ENCODE results near the gene ITGA2. TPM values are rescaled to one million over a fixed set of nuclear protein-coding genes. Genes with fewer than 3 reads are reported as not detected.

The ITGA2 gene
- polyA plus RNA-seq, 1 donor from 2014 or later, result not detected

- Mint-ChIP-seq H3K27ac (no peak overlapping the region), H3K4me3 (no peak overlapping the region), H3K36me3 (no peaks in the 10 kb centered on the region), H3K9me3 (no peaks in the 10 kb centered on the region), H3K27me3 (peaks cover 8% of the 10 kb centered on the region), H3K4me1 (no peaks in the 10 kb centered on the region)
These were observed 86.9 kb downstream of the ITGA2 start for GRCh38 chr5:53076014-53076583.

GRCh38 chr5:53080271-53080670, 91.1 kb downstream of the ITGA2 start:
- Mint-ChIP-seq H3K4me1 (peaks cover 0 to 2% (median 0%) of the 10 kb centered on the region in 3 donors), H3K9me3 (no peaks in the 10 kb centered on the region), H3K27me3 (peaks cover 14% of the 10 kb centered on the region), H3K27ac (no peak overlapping the region), H3K36me3 (no peaks in the 10 kb centered on the region), H3K4me3 (no peak overlapping the region)

GRCh38 chr5:53083927-53084326, 94.8 kb downstream of the ITGA2 start:
- H3K4me3 Mint-ChIP-seq, result no peak overlapping the region
- peaks cover 0 to 2% (median 0%) of the 10 kb centered on the region in 3 donors for H3K4me1 Mint-ChIP-seq
- no peaks in the 10 kb centered on the region for H3K9me3 Mint-ChIP-seq
- H3K27ac Mint-ChIP-seq, result no peak overlapping the region
- H3K36me3 Mint-ChIP-seq, result no peaks in the 10 kb centered on the region
- peaks cover 10% of the 10 kb centered on the region for H3K27me3 Mint-ChIP-seq

GRCh38 chr5:53084546-53085255, 95.5 kb downstream of the ITGA2 start:
- Mint-ChIP-seq H3K4me3 (no peak overlapping the region), H3K9me3 (no peaks in the 10 kb centered on the region), H3K27ac (no peak overlapping the region), H3K36me3 (no peaks in the 10 kb centered on the region), H3K27me3 (peaks cover 10% of the 10 kb centered on the region), H3K4me1 (peaks cover 2 to 6% (median 2%) of the 10 kb centered on the region in 3 donors)

- Mint-ChIP-seq H3K27ac (no peak overlapping the region), H3K4me1 (peaks cover 2 to 12% (median 4%) of the 10 kb centered on the region in 3 donors), H3K36me3 (no peaks in the 10 kb centered on the region), H3K4me3 (no peak overlapping the region), H3K27me3 (peaks cover under 1% of the 10 kb centered on the region), H3K9me3 (no peaks in the 10 kb centered on the region)
These were observed 98.0 kb downstream of the ITGA2 start for GRCh38 chr5:53087171-53087570.

- no peaks in the 10 kb centered on the region for H3K36me3 Mint-ChIP-seq
- no peaks in the 10 kb centered on the region for H3K9me3 Mint-ChIP-seq
- H3K4me3 Mint-ChIP-seq, result no peak overlapping the region
- H3K4me1 Mint-ChIP-seq, result peaks cover 2 to 12% (median 4%) of the 10 kb centered on the region in 3 donors
- H3K27ac Mint-ChIP-seq, result no peak overlapping the region
- no peaks in the 10 kb centered on the region for H3K27me3 Mint-ChIP-seq
These were observed 98.5 kb downstream of the ITGA2 start for GRCh38 chr5:53087621-53088121.

GRCh38 chr5:53089481-53089991, 100.4 kb downstream of the ITGA2 start:
- Mint-ChIP-seq H3K4me1 (peaks cover 0 to 12% (median 4%) of the 10 kb centered on the region in 3 donors), H3K36me3 (no peaks in the 10 kb centered on the region), H3K27ac (no peak overlapping the region), H3K27me3 (no peaks in the 10 kb centered on the region), H3K4me3 (peak overlapping the region in 1 of 4 donors; percentile 52), H3K9me3 (no peaks in the 10 kb centered on the region)

- Mint-ChIP-seq H3K4me1 (peaks cover 0 to 12% (median 4%) of the 10 kb centered on the region in 3 donors), H3K9me3 (no peaks in the 10 kb centered on the region), H3K4me3 (no peak overlapping the region), H3K27me3 (no peaks in the 10 kb centered on the region), H3K36me3 (no peaks in the 10 kb centered on the region), H3K27ac (no peak overlapping the region)
These were observed 101.1 kb downstream of the ITGA2 start for GRCh38 chr5:53090229-53090628.

GRCh38 chr5:53091289-53091688, 102.1 kb downstream of the ITGA2 start:
- Mint-ChIP-seq H3K4me1 (peaks cover 0 to 12% (median 4%) of the 10 kb centered on the region in 3 donors), H3K27ac (no peak overlapping the region), H3K4me3 (no peak overlapping the region), H3K9me3 (no peaks in the 10 kb centered on the region), H3K27me3 (no peaks in the 10 kb centered on the region), H3K36me3 (no peaks in the 10 kb centered on the region)

- H3K4me3 Mint-ChIP-seq, result no peak overlapping the region
- H3K36me3 Mint-ChIP-seq, result no peaks in the 10 kb centered on the region
- no peaks in the 10 kb centered on the region for H3K27me3 Mint-ChIP-seq
- no peaks in the 10 kb centered on the region for H3K9me3 Mint-ChIP-seq
- peaks cover 0 to 12% (median 4%) of the 10 kb centered on the region in 3 donors for H3K4me1 Mint-ChIP-seq
- H3K27ac Mint-ChIP-seq, result no peak overlapping the region
These were observed 103.1 kb downstream of the ITGA2 start for GRCh38 chr5:53092242-53092641.

- H3K4me3 Mint-ChIP-seq, result no peak overlapping the region
- peaks cover 0 to 1% (median 1%) of the 10 kb centered on the region in 3 donors for H3K4me1 Mint-ChIP-seq
- H3K9me3 Mint-ChIP-seq, result no peaks in the 10 kb centered on the region
- no peak overlapping the region for H3K27ac Mint-ChIP-seq
- no peaks in the 10 kb centered on the region for H3K27me3 Mint-ChIP-seq
- H3K36me3 Mint-ChIP-seq, result peaks cover 3% of the 10 kb centered on the region
These were observed 106.1 kb downstream of the ITGA2 start for GRCh38 chr5:53095217-53095616.

- Mint-ChIP-seq H3K9me3 (no peaks in the 10 kb centered on the region), H3K4me1 (peaks cover 0 to under 1% (median 0%) of the 10 kb centered on the region in 3 donors), H3K27me3 (no peaks in the 10 kb centered on the region), H3K36me3 (peaks cover 3% of the 10 kb centered on the region), H3K27ac (no peak overlapping the region), H3K4me3 (no peak overlapping the region)
These were observed 106.9 kb downstream of the ITGA2 start for GRCh38 chr5:53095931-53096525.

- Mint-ChIP-seq H3K36me3 (peaks cover 3% of the 10 kb centered on the region), H3K27ac (no peak overlapping the region), H3K9me3 (no peaks in the 10 kb centered on the region), H3K4me1 (peaks cover 0 to 4% (median 0%) of the 10 kb centered on the region in 3 donors), H3K4me3 (no peak overlapping the region), H3K27me3 (no peaks in the 10 kb centered on the region)
These were observed 110.4 kb downstream of the ITGA2 start for GRCh38 chr5:53099546-53099945.

GRCh38 chr5:53100606-53101005, 111.5 kb downstream of the ITGA2 start:
- Mint-ChIP-seq H3K36me3 (peaks cover 3% of the 10 kb centered on the region), H3K4me1 (peaks cover 0 to 12% (median 8%) of the 10 kb centered on the region in 3 donors), H3K9me3 (no peaks in the 10 kb centered on the region), H3K27me3 (no peaks in the 10 kb centered on the region), H3K27ac (no peak overlapping the region), H3K4me3 (no peak overlapping the region)

- Mint-ChIP-seq H3K9me3 (no peaks in the 10 kb centered on the region), H3K4me3 (no peak overlapping the region), H3K36me3 (peaks cover 2% of the 10 kb centered on the region), H3K27me3 (no peaks in the 10 kb centered on the region), H3K4me1 (peaks cover 12 to 39% (median 21%) of the 10 kb centered on the region in 3 donors), H3K27ac (no peak overlapping the region)
These were observed 116.6 kb downstream of the ITGA2 start for GRCh38 chr5:53105611-53106300.

All from IgD-negative memory B cell (primary cell).